ENCODE results near the gene SCAMP3.
A peak's percentile ranks its signal among the peaks of the same experiment; 100 is the strongest.

Gene SCAMP3

DNA sequence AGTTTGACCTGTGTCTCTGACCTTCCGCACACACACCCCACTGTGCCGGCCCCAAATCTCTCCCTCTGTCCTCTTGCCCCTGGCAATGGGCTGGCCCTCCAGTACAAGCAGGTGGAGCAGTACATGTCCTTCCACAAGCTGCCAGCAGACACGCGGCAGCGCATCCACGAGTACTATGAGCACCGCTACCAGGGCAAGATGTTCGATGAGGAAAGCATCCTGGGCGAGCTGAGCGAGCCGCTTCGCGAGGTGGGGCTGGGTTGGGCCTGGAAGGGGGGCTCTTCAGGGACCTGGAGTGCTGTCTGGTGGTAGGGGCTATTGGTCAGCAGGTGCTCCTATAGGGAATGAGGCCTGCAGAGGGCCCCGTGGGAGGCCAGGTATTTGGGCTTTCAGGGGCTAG lies 22.9 kb upstream of the SCAMP3 start:
- no peak for DNase-seq

DNA sequence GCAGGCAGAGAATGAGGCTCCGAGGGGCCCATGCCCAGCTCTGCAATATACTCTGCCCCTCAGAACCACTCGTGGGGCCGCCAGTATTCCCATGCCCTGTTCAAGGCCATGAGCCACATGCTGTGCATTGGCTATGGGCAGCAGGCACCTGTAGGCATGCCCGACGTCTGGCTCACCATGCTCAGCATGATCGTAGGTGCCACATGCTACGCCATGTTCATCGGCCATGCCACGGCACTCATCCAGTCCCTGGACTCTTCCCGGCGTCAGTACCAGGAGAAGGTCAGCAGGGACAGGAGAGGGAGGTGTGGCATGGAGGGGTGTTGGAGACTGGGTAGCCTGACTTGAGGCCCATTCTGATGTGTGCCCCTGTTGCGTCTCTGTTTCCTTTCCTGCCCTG lies 22.3 kb upstream of the SCAMP3 start:
- no peak for DNase-seq

GRCh38 chr1:155282488-155283091 lies 20.4 kb upstream of the SCAMP3 start:
- no peak for DNase-seq

- no peak for DNase-seq
These were observed 17.1 kb upstream of the SCAMP3 start for GRCh38 chr1:155279268-155279667.

- DNase-seq, result no peak
These were observed 16.6 kb upstream of the SCAMP3 start for GRCh38 chr1:155278689-155279160.

DNA sequence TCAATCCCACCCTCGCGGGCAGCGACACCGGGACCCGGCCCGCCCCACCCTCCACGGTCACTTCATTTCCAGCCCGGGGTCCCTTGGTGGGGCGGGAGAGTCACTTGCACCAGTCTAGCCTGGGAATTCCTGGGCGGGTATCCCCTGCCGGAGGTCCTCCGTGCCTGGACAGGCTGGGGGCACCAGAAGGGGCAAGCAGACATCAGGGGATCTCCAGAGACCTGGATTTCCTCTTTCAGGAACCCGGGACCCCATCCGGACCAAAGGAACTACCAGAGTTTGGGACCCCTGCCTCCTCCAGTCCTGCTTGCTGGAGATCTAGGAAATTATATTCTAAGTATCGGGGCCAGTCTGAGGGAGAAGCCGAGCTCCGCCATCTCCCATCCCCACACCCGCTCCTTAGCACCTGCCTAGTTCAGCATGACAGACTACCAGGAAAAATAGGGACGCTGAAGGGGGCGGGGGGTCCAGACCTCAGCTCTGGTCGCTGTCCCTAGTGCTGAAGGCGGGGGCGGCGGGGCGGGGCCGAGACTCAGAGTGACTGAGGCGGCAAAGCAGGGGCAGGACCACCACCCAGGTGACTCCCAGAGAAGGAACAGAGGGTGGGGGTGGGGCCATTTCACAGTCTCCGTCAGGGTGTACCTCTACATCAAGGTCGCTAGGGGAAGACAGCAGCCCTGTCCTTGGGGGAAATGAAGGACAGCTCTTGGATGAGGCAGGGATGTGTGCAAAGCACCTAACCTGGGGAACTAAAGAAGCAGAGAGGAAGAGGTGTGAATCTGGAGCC lies 15.9 kb upstream of the SCAMP3 start:
- peak; percentile 26 to 70 (median 44) for DNase-seq

DNA sequence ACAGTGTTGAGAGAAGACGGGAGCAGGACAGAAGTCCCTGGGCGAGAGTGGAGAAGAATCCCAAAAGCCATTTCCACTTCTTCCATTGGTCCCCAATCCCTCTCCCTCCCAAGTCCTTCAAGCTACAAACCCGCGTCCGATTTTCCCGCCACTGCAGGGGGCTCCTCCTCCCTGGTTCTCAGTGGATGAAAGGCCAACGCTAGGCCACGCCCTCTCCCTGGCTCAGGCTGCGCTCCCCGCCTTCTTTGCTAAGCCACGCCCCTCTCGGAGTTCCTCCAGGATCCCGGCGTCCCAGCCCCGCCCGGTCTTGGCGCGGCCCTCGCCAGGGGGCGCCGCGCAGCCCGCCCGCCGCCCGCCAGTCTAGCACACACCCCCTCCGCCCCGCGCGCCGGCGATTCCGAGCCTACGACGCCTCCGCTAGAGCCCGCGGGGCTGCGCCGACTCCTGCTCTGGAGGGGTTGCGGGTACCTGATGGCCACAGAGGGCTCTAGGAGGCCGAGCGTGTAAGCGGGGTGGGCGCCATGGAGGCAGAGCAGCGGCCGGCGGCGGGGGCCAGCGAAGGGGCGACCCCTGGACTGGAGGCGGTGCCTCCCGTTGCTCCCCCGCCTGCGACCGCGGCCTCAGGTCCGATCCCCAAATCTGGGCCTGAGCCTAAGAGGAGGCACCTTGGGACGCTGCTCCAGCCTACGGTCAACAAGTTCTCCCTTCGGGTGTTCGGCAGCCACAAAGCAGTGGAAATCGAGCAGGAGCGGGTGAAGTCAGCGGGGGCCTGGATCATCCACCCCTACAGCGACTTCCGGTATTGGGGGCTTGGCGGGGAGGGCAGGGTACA lies 15.1 kb upstream of the SCAMP3 start, which contains the start of gene HCN3:
Gene HCN3, plus strand, starts transcription at position 394 of the 832 bp plus-strand sequence. Its CDS starts 128 bp downstream, at position 522.
- DNase-seq, result peak; percentile 98 to 99 (median 99)

DNA sequence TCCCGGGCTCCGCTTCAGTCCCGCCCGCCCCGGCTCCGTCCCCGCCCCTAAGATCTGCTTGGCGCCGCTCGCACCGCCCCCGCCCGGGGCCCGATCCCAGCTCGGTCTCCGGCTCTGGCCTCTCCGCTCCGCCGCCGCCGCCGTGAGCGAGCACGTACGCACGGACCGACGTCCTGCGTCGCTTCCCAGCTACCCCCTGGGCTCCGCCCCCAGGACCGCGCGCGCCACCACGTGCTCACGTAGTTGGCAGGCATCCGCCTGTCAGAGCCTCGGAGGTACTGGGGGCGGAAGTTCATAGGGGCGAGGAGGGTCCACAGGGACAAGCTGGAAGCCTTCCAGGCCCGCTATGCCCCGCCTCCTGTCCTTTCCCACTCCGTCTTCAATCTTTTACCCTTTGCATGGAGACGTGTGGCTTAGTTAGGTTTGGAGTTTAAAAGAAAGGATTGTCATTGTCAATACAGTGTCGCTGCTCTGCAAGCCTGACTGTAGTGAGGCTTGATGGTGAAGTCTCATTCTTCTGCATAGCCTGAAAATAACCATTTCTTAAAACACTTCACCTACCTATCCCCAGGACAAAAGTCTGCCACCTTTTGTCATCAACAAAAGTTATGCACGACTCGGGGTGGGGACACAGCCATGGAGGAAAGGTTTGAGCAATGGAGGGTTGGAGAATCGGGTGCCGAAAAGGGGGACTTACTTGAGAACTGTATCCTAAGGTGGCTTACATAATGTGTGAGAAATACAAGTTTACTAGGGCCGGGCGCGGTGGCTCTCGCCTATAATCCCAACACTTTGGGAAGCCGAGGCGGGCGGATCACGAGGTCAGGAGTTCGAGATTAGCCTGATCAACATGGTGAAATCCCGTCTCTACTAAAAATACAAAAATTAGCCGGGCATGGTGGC lies 11.4 kb upstream of the SCAMP3 start, which contains the start of gene CLK2:
Gene CLK2, minus strand, starts transcription at position 162 of the 903 bp plus-strand sequence. CDS start 2,527 bp downstream, outside the sequence.
- peak; percentile 95 to 98 (median 96) for DNase-seq

GRCh38 chr1:155272466-155273342 lies 10.5 kb upstream of the SCAMP3 start:
- peak in 1 of 3 donors; percentile 30 for DNase-seq

GRCh38 chr1:155269381-155269780 lies 7.2 kb upstream of the SCAMP3 start:
- DNase-seq, result no peak

GRCh38 chr1:155268630-155269029 lies 6.5 kb upstream of the SCAMP3 start:
- no peak for DNase-seq

DNA sequence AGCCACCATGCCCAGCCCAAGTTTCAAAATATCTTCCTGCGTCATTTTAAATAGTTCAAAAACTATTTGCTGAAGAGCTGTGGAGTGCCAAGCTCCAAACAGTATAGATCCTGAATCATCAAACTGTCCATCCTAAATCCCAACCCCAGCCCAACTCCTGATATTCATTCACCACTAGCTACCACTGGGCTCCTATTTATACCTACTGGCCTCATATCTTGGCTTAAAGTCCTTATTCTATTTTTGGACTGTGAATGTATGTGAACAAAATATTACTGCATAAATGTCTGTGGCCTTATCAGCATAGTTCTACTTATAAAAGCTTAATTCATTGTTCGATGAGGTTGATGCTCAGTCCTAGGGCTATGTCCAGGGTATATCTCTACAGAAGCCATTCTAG lies 5.2 kb upstream of the SCAMP3 start:
- DNase-seq, result no peak

GRCh38 chr1:155266553-155266952 lies 4.4 kb upstream of the SCAMP3 start:
- DNase-seq, result no peak

DNA sequence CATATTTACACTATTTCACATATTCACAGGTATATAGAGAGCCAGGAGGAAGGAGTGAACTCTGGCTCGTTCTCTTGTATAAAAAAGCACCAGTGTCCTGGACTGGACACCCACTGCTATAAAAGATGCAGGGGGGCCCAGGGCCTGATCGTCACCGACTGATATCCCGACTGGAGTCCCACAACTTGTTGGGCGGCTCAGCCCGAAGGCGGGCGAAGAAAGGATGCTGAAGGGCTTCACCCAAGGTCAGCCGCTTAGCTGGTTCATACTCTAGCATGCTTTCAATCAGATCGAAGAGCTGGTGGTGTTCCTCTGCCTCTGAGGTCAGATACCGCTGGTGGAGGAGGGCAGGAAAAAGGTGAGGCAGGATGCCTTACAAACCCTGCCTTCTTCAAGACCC lies 907 bp upstream of the SCAMP3 start:
- DNase-seq, result no peak

DNA sequence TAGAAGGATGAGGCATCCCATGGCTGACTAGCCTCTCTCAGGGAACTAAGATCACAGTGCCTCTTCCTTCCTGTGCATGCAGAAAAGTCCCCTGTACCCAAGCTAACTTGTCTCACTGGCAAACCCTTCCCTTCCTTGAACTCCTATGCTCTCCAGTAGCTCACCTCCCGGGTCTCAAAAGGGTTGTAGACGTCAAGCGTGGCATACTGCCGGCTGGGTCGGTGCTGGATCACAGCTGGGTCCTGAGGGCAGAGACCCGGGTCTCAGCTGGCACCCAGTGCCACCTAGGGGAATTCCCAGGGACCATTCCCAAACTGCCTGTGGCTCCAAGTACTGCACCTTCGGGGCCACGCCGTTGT lies 688 bp downstream of the SCAMP3 start:
- DNase-seq, result peak; percentile 42 to 56 (median 46)

- DNase-seq, result no peak
These were observed 1.9 kb downstream of the SCAMP3 start for GRCh38 chr1:155260276-155260675.

DNA sequence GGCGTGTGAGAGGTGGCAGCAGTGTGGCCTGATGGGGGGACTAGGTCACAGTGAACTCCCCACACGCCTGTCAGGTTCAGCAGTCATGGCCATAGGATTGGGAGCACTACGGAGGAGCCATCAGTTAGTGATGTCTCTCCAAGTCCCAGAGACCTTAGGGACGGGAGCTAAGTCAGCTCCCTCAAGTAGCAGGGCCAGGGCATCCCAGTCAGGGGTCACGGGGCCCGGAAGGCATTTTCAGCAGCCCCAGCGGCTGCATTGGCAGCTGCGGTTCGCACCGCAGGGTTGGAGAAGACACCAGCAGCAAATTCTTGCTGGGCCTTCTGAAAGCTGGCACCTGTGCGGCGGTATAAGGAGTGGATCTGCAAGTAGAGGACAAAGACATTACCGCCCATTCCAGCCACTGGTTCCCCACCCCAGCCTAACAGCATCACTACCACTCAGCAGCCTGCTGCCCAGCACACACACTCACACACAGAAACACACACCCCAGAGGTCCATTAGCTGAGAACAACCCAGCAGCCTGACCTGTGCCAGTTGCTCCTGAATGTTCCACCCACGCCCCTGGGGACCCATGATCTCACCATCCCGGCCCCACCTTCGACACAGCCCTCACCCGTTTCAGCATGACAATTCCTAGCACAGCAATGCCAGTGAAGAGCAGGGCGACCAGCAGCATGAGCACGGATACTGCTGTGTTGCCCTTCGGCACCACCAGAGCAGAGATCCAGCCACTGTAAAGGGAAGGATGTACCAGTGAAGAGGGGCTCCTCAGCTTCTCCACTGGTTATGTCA lies 5.9 kb downstream of the SCAMP3 start:
- DNase-seq, result no peak

GRCh38 chr1:155255243-155256007 lies 6.7 kb downstream of the SCAMP3 start, which contains the start of gene ENTREP3:
Gene ENTREP3 (minus strand): TSS chr1:155255483. CDS start chr1:155254877, 606 bp downstream.
- DNase-seq, result peak; percentile 79 to 91 (median 81)

DNA sequence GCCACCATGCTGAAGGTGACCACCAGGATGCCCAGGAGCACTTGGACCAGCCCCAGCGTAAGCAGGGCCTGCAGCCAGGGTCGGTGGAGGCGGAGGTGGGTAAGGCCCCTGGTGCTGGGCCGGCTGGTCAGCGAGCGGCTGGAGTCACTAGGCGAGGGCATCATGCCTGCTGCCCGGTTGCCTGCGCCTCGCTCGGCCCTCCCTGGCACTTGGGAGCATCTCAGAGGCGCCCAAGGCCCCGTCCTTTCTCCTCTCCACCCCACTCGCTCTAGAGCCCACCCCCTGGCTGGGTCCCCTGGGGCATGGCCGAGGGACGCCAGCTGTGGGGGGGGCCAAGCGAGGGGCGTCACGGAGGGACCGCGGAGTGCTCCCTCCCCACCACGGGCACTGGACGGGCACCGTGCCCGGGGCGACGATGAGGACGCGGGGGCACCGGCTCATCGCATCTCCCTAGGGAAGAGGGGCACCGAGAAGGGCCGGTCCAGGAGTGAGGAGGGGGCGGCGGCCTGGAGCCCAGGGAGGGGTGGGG lies 7.4 kb downstream of the SCAMP3 start:
- DNase-seq, result no peak

All from suppressor macrophage treated with lipopolysaccharide for 1 hour (primary cell).